Adrenal gland (tissue), 5 donors: ENCODE results near the gene HYAL3.

Source experiments
- CTCF ChIP-seq, 6 experiments: fragments of 450-650 bp in 4 of 6; fragments of 200-600 bp in 2 of 6; sonication (generic) in 1 of 6; IDR thresholded peaks; 1 replicate in 5 of 6; 2 replicates in 1 of 6; pipeline versions ENCODE4 v1.5.1 to v1.8.0; 2016 to 2021; ENCODE audit warnings: antibody characterized with exemption in 6 of 6, mild to moderate bottlenecking in 2 of 6, moderate library complexity in 1 of 6
- POLR2A ChIP-seq, 2 donors: fragments of 450-650 bp; IDR thresholded peaks; one replicate each; pipeline ENCODE4 v1.6.1; 2017; ENCODE audit warnings: antibody characterized with exemption in 2 of 2, mild to moderate bottlenecking in 2 of 2, moderate library complexity in 1 of 2
- donor health status: DM: no; HTN: no; CAD: no.

GRCh38 chr3:50290161-50290641 lies 9.0 kb downstream of the HYAL3 start:
- no peak for TF ChIP-seq CTCF (IDR thresholded peaks at IDR 0.05)
- TF ChIP-seq POLR2A (IDR thresholded peaks at IDR 0.05) = no peak
